Sciatic nerve (tissue), 2 donors: ENCODE data around the gene SDE2. TPM values are rescaled to one million over a fixed set of nuclear protein-coding genes. Genes with fewer than 3 reads are reported as not detected.
"Not testable (repeated sequence)": the region's sequence is repeated elsewhere in the genome, so short reads cannot be mapped to it uniquely, and the experiment has no call there.

Experiments used
- ATAC-seq: fragments of 200-7000 bp; cut with Tn5 transposase; one replicate; pipeline ENCODE4 v1.9.1; 2020; ENCODE audit warnings: mild to moderate bottlenecking, moderate library complexity
- DNase-seq: peaks from one replicate; pipeline ENCODE4 v3.0.0-alpha.2; 2020; ENCODE audit warnings: low spot score
- intact Hi-C: fragments of 100-400 bp; cut with DNase I; formaldehyde crosslinking; loops from one replicate; pipeline ENCODE4 v1.14.2; 2022
- total RNA-seq: library from RNA; stranded (reverse); fragmentation: NEBNext Ultra II Directional; extraction: Animal tissue kit (Norgen Biotek cat#: 25700); gene quantifications from one replicate; pipeline ENCODE4 v1.2.1, GENCODE V29; 2021
- donor health status: DM: no; HTN: no; CAD: no.
- donor health status: DM: no; HTN: no; CAD: no.

The SDE2 gene
- total RNA-seq, 1 donor from 2014 or later, result 22.3 TPM

DNA sequence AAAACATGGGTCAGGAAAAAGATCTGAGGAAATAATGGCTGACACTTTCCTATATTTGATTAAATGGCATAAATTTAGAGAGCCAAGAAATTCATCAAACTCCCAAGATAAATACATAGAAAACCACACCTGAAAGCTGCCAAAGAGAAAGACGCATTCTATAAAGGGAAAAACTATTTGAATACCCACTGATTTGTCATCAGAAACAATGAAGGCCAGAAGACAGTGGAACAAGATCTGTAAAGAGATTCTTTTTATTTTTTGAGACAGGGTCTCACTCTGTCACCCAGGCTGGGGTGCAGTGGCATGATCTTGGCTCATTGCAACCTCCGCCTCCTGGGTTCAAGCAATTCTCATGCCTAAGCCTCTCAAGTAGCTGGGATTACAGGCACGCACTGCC lies 17.4 kb downstream of the SDE2 start:
- DNase-seq (no peak), ATAC-seq (no peak)
- intact Hi-C loops, result no loop called here

DNA sequence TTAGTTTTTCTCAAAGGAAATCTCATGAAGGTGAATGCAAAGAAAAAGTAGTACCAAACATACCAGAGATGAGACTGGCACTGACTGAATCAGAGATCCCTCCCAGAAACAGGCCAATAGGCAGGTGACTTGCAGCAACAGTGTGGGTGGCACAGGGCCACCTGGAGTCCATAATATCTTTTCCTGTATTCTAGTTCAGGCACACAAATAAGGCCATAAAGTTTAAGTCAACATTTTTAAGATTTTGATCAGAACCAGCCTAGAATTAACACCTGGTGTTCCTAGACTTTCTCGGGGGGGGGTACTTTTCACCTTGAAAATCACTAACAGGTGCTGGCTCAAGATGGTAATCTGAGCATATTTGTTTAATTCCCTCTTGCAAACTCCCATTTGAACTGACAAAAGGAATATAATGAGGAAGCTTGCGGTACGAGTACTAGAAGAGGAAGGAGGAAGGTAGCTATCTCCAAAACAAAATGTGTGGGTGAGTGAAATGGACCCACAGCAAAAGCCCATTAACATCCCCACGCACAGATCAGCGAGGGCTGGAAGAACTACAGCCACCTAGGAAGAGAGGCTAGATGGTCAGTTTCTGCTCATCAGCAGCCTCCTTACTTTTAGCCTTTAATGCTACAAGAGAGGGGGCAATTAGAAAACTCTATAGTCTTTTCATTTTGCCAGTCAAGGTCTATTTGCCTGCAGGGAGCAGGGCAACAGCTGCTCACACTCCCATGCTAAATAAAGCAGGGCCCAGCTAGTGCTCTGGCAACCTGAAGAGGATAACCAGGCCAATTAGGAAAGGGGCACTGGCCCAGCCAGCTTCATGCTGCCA lies 18.9 kb downstream of the SDE2 start:
- no peak for ATAC-seq
- no peak for DNase-seq
- intact Hi-C loops, result no loop called here

DNA sequence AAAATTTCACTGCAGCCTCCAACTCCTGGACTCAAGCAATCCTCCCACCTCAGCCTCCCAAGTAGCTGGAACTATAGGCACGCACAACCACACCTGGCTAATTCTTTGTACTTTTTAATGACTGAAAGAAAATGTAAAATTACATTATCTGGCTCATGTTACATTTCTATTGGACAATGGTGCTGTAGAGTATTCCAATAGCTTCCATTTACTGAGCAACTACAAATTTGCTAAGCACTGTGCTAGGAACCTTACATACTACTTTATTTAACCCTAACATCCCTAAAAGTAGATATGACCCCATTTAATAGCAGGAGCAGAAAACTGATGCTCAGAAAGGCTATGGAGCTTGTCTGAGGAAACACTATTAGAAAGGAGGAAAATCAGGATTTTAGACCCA lies 19.7 kb downstream of the SDE2 start:
- ATAC-seq (no peak), DNase-seq (no peak)
- intact Hi-C loops, result loop anchor here (5.0 kb wide), 1 partner anchor 507 kb away; no protein-coding TSS in a partner anchor

DNA sequence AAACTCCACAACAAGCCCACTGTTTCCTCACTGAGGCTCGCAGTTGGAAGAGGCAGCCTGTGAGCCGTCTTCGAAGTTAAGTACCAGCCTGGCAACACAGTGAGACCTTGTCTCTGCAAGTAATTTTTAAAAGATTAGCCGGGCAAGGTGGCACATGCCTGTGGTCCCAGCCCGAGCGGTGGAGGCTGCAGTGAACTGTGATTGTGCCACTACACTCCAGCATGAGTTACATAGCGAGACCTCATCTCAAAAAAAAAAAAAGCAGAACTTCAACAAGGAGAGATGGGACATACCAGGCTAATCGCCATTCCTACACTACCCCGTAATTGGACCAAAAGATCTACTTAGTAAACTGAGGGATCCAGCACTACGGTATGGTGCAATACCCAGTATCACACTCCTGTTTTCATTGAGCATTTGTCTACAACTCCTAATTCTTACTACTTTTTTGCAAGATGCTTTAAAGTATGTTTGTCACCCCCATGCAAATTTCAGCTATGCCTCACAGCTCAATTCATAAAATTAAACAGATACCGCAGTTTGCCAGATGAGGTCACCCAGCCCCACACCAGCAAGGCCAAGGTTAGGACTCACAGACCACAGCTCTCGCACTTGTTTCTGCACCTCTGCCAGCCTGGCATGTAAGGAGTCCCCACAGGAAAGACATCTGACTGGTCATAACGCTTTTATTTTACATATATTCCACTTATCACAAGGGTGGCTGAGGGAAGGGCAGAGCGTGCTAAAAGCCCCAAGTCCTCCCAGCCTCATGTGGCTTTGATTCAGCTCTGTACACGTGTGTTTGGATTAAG lies 21.0 kb downstream of the SDE2 start:
- no peak for ATAC-seq
- intact Hi-C loops, result loop anchor here (5.0 kb wide), 1 partner anchor 506 kb away; no protein-coding TSS in a partner anchor

DNA sequence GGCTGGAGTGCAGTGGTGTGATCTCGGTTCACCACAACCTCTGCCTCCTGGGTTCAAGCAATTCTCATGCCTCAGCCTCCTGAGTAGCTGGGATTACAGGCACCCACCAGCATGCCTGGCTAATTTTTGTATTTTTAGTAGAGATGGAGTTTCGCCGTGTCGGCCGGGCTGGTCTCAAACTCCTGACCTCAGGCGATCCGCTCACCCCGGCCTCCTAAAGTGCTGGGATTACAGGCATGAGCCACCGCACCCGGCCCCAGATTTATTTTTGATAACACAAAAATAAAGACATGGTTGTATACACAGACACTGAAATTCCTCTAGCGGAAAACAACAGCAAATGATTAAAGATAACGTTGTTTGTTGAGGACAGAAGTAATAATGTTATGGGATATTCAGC lies 24.0 kb downstream of the SDE2 start:
- intact Hi-C loops, result loop anchor here (5.0 kb wide), 1 partner anchor 503 kb away; no protein-coding TSS in a partner anchor
- not testable (repeated sequence) for DNase-seq, ATAC-seq

More for the DNA sequence above, 21.0 kb downstream of the SDE2 start:
- no peak for DNase-seq

DNA sequence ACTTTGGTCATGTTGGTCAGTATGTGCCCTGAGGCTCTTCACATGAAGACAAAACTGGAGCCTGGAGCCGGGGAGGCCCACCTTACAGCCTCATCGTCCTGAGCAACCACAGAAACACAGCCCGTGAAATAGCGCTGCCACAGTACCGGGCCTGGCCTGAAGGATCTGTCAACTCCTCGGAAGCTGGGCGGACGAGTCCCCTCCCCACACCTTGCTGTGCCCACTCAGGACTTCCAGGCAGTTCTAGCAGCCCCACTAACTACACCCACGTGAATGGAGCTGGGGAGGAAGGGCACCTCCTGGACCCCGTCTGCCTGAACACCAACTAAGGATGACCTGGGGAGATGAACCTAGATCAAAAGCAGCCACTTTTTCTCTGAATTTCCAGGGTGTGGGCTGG lies 24.7 kb downstream of the SDE2 start:
- DNase-seq, result no peak
- ATAC-seq, result no peak
- intact Hi-C loops, result no loop called here

DNA sequence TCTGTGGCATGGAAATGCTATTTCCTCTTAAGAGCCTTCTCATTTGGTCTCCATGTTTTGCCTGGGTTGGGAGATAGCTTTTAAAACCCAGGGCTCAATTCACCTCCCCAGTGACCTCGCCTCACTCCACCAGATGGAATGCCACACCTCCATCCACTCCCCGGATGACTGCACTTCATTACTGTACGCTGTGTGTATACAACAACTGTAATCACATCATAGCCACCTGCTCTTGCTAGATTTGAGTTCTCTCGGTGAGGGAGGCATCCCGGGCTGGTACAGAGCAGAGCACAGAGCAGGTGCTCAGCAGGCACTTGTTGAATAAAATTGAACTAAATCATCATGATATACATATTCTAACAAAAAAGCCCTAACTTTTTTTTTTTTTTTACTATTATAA lies 26.0 kb downstream of the SDE2 start:
- DNase-seq (no peak), ATAC-seq (no peak)
- intact Hi-C loops, result no loop called here

DNA sequence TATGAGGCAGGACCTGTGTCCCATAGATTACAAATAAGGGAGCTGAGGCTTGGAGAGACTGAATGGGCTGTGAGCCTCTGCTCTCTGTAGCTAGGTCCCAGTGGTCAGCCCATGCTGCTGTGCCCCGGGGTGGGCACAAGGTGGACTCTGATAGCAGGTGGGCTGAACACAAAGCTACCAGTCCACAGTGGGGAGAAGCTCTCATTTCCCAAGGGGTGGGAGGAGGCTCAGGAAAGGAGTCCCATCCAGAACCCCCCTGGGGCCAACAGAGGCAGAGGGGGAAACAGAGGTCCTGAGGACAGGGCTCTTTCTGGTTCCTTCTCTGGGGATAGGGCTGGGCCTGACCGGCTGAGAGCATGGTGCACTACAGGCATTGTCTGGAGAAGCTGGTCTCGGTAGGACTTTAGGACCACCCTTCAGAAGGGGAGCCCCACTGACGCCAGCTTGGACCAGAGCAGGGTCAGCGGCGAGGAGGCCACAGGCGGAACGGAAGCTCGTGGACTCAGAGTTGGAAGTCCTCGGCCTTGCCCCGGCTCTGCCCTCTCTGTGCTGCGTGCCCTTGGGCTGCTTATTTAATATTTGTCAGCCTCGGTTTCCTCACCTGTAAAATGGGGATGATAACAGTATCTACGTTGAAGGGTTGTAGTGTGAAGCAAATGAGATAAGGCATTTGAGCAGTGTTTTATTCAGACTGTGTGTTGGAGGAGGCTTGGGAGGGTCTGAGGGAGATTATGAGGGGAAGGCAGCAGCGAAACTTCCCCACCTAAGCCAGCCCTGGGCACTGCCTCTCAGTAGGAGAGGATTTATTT lies 26.6 kb downstream of the SDE2 start:
- ATAC-seq (no peak), DNase-seq (no peak)
- intact Hi-C loops, result no loop called here

DNA sequence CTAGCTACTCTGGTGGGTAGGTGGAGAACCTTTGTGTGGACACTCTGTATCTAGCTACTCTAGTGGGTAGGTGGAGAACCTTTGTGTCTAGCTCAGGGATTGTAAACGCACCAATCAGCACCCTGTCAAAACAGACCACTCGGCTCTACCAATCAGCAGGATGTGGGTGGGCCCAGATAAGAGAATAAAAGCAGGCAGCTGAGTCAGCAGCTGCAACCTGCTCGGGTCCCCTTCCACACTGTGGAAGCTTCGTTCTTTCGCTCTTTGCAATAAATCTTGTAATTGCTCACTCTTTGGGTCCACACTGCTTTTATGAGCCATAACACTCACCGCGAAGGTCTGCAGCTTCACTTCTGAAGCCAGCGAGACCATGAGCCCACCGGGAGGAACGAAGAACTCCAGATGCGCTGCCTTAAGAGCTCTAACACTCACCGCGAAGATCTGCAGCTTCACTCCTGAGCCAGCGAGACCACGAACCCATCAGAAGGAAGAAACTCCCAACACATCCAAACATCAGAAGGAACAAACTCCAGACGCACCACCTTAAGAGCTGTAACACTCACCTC lies 28.5 kb downstream of the SDE2 start:
- DNase-seq, result peak; percentile 5
- intact Hi-C loops, ATAC-seq: not testable (repeated sequence)

DNA sequence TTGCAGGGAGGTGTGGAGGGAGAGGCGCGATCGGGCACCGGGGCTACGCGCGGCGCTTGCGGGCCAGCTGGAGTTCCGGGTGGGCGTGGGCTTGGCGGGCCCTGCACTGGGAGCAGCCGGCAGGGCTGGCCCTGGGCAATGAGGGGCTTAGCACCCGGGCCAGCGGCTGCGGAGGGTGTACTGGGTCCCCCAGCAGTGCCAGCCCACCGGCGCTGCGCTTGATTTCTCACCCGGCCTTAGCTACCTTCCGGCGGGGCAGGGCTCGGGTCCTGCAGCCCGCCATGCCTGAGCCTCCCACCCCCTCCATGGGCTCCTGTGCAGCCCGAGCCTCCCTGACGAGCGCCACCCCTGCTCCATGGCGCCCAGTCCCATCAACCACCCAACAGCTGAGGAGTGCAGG lies 29.4 kb downstream of the SDE2 start:
- ATAC-seq, intact Hi-C loops: not testable (repeated sequence)
- peak; percentile 30 for DNase-seq

DNA sequence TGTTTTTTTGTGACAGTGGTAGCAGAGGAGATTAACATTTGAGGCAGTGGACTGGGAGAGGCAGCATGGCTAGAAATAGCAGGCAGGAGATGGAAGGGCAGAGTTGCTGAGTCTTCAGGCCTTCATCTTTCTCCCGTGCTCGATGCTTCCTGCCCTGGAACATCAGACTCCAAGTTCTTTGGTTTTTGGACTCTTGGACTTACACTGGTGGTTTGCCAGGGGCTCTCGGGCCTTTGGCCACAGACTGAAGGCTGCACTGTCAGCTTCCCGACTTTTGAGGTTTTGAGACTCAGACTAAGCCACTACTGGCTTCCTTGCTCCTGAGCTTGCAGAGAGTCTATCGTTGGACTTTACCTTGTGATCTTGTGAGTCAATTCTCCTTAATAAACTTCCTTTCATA lies 33.9 kb downstream of the SDE2 start:
- DNase-seq (peak; percentile 23), ATAC-seq (no peak)

DNA sequence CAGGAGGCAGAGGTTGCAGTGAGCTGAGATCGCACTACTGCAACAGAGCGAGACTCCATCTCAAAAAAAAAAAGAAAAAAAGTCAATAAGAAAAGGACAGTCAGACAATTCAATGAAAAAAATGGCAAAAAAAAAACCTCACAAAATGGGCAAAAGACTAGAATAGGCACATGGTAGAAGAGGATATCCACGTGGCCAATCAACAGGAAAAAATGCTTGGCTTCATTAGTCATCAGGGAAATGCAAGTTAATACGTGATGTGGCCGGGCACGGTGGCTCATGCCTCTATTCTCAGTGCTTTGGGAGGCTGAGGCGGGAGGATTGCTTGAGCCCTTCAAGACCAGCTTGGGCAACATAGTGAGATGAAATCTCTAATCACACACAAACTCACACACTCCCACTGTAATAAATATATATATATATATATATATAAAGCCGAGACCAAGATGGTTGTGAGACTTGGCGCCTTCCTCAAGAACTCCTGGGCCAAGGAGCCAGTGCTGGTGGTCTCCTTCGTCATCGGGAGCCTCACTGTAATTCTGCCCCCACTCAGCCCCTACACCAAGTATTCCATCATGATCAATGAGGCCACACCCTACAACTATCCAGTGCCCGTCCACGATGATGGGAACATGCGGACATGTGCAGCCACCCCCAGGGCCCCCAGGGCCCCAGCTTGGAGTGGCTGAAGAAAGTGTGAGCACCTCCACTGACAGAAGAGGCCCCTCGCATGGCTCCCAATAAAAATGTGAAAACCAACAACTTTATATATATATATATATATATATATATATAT lies 35.2 kb downstream of the SDE2 start:
- intact Hi-C loops, result no loop called here
- ATAC-seq, result no peak
- DNase-seq, result peak; percentile 45

More for the DNA sequence above, 33.9 kb downstream of the SDE2 start:
- intact Hi-C loops, result no loop called here

DNA sequence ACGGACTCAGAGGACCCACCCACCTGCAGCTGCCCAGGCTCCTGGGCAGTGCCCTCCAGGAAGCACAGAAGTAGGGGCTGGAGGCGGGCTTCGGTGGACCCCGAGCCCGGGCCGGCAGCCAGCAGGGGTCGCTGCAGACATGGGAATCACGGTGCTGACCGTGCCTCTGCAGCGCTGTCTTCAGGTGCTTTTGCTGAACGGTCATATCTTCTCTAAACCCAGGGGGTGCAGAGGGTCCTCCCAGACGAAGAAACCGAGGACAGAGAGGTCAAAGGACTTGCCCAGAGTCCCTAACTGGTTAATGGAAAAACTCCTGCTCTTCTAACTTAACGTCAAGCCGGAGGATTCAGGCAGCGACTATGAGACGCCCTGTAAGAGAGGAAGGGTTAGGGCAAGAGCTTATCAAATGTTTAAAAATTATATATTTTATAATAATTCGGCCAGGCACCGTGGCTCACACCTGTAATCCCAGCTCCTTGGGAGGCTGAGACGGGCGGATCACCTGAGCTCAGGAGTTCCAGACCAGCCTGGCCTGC lies 36.6 kb downstream of the SDE2 start:
- DNase-seq, result peak; percentile 61
- intact Hi-C loops, result no loop called here
- ATAC-seq, result no peak

DNA sequence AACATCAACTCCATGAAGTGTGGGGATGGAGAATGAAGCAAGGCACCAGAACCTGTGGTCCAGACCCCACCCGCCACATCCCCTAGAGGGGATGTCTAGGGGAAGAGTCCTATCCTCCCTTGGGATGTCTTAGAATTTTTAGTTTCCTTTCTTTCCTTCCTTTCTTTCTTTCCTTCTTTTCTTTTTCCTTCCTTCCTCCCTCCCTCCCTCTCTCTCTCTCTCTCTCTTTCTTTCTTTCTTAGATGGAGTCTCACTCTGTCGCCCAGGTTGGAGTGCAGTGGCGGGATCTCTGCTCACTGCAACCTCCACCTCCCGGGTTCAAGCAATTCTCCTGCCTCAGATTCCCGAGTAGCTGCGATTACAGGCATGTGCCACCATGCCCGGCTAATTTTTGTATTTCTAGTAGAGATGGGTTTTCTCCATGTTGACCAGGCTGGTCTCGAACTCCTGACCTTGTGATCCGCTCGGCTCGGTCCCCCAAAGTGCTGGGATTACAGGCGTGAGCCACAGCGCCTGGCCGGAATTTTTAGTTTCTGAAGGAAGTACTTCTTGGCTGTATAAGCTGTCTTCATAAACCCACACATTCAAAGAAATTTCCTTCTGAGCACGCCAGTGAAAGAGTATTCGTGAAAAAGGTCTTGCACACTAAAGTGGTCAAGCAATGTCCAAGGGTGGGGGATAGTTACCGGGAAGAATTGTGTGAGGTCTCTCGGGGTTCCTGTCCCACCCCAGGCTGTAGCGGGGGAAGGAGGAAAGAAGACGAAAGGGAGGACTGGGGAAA lies 37.3 kb downstream of the SDE2 start:
- peak; percentile 42 for DNase-seq
- intact Hi-C loops, result no loop called here
- ATAC-seq, result no peak

DNA sequence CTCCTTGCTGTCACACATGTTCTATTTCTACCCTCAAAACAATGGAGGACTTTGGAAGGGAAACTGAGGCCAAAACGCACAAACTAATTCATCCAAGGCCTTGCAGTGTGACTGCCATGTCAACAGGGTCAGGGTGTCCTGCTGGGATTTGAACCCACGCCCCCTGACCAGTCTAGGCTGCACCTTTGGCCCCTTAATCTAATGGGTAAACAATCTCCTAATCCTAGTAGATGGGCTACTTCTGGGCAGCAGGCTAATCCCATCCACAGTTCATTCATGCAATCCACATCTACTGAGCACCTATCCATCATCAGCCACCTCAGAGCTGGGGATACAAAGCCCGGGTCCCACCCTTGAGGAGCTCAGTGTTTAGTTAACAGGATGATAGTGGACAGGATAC lies 41.1 kb downstream of the SDE2 start:
- intact Hi-C loops, result no loop called here
- ATAC-seq, result no peak
- no peak for DNase-seq

DNA sequence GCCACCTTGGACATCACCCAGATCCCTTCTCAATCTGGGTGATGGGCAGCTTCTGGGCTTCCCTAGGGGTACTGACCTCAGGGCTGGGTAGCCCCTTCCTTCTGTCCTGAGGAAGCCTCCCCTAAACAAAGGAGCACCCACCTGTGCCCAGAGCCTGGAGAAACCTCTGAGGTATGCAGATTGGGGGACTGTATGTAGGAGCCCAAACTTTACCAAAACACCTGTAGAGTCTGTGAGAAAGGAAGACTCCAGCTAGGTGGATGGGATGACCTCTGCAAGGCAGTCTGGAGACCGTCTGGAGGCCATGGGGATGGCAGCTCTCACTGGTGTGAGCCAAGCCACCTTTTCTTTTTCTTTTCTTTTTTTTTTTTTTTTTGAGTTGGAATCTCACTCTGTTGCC lies 44.4 kb downstream of the SDE2 start:
- DNase-seq, result no peak
- intact Hi-C loops, result no loop called here
- ATAC-seq, result no peak

DNA sequence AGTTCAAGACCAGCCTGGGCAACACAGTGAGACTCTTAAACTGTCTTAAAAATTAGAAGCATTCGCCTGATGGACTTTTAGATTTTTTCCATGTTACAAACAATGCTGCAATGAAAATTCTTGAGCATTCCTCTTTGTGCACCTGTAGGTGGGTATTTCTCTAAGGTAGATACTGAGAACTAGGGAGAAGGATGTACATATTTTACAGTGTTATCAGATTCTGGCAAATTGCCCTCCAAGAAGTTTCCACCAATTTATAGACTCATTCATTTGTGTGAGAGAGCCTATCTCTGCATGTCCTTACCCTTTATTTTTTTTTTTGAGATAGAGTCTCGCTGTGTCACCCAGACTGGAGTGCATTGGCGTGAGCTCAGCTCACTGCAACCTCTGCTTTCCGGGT lies 45.8 kb downstream of the SDE2 start:
- ATAC-seq, result no peak
- no peak for DNase-seq
- intact Hi-C loops, result no loop called here
